GM18499 (cell line): ENCODE data around the gene GABBR2.
"Not testable (repeated sequence)": the region's sequence is repeated elsewhere in the genome, so short reads cannot be mapped to it uniquely, and the experiment has no call there.

Source experiments
- ATAC-seq: cut with Tn5 transposase; IDR thresholded peaks from one replicate; pipeline ENCODE4 v1.9.1; 2021; ENCODE audit warnings: moderate number of reproducible peaks; ENCODE audit not compliant: insufficient read depth, unreplicated experiment

The GABBR2 gene

GRCh38 chr9:98289614-98290201 is 419.0 kb downstream of the GABBR2 start:
- ATAC-seq, result no peak

GRCh38 chr9:98288881-98289280 is 419.9 kb downstream of the GABBR2 start:
- ATAC-seq, result no peak

- no peak for ATAC-seq
Observed at GRCh38 chr9:98287384-98287783, 421.4 kb downstream of the GABBR2 start.

GRCh38 chr9:98285446-98285845 is 423.3 kb downstream of the GABBR2 start:
- ATAC-seq, result no peak

- ATAC-seq, result no peak
Observed at GRCh38 chr9:98284754-98285153, 424.0 kb downstream of the GABBR2 start.

DNA sequence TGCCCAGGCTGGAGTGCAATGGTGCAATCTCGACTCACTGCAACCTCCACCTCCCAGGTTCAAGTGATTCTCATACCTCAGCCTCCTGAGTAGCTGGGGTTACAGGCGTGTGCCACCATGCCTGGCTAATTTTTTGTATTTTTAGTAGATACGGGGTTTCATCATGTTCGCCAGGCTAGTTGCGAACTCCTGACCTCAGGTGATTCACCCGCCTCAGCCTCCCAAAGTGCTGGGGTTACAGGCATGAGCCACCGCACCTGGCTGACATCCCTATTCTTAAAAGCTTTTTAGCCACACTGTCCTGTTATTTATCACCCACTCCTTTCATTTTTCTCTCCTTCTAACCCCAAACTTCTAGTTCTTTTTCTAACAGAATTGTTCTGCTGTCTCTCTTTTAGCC is 425.6 kb downstream of the GABBR2 start:
- ATAC-seq, result not testable (repeated sequence)

- ATAC-seq, result no peak
Observed at GRCh38 chr9:98281281-98281680, 427.5 kb downstream of the GABBR2 start.

DNA sequence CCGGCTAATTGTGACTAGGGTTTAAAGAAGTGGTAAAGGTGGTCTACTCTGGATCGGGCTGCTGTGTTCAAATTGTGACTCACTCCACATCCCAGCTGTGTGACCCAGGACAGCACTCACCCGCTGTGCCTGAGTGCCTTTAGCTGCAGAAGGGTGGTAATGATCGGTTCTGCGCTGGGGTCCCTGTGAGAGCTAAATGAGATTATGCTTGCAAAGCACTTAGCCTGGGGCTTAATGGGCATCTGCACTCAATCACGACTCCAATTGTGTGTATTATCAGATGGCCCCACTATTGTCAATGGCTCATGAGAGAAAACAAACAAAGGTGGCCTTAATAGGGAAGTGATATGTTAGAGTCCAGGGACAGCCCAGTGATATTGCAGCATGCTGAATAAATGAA is 428.2 kb downstream of the GABBR2 start:
- no peak for ATAC-seq

GRCh38 chr9:98280162-98280561 is 428.6 kb downstream of the GABBR2 start:
- no peak for ATAC-seq

GRCh38 chr9:98276907-98277469 is 431.7 kb downstream of the GABBR2 start:
- no peak for ATAC-seq

GRCh38 chr9:98275159-98275558 is 433.6 kb downstream of the GABBR2 start:
- ATAC-seq, result no peak

- ATAC-seq, result no peak
Observed at GRCh38 chr9:98272083-98272482, 436.7 kb downstream of the GABBR2 start.

- no peak for ATAC-seq
Observed at GRCh38 chr9:98271479-98271878, 437.3 kb downstream of the GABBR2 start.

DNA sequence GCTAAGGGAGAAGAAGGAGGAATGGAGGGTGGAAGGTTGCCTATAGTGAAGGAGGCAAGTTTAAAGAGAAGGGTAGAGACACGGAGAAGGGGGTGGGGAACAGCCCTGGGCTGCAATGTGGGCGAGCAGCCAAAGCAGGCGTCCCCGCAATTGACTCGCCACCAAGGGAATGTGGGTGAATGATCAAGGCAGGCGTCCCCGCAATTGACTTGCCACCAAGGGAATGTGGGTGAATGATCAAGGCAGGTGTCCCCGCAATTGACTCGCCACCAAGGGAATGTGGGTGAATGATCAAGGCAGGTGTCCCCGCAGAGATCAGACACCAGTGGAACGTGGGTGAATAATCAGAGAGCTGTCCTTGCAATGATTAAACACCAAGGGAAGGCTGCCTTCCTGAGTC is 438.5 kb downstream of the GABBR2 start:
- ATAC-seq, result not testable (repeated sequence)

DNA sequence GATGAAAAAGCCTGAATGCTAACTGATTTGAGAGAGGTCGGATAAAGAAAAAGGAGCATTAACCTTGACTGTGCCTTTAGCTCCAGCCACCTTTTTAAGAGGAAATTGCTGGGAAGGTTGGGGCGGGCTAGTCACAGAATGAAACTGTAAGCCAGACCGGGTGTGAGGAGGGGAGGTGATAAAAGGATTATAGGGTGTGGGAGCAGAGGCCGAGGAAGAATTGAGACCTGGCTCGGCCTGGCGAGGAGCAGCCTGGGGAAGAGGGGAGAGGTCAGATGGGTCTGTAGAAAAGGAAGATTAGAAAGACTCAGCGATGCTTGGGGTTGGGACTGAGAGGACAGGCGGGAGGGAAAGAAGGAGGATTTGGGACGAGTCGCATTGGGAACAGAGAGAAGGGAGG is 439.1 kb downstream of the GABBR2 start:
- ATAC-seq, result not testable (repeated sequence)

DNA sequence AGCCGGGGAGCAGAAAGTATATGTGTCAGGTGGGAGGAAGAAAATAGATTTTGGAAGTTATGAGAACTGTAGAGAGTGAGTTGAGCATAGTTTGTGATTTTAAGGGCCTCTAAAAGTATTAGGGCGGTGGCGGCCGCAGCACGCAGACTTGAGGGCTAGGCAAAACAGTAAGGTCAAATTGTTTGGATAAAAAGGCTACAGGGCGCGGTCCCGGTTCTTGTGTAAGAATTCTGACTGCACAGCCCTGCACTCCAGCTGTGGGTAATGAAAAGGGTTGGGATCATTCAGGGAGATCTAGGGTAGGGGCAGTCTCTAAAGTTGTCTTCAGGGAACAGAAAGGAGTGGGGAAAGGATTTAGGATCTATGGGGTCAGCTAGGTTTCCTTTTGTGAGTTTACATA is 441.2 kb downstream of the GABBR2 start:
- ATAC-seq, result not testable (repeated sequence)

DNA sequence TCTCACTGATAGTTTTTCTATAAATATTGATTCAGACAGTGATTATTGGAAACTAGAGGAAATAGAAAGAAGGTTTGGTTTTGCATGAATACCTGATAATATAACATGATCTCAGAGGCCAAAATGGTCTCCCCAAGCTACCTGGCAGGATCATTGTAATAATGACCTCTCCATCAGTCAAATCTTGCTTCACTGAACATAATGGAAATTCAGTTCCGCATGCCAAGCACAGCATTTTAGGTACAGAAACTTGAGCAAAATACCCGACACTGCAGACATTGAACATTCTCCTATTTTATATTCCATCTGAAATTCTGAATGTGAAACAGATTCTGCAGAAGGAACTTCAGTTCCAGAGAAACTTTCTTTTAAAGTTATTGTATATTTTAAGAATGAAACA is 444.2 kb downstream of the GABBR2 start:
- ATAC-seq, result no peak

GRCh38 chr9:98263482-98264357 is 445.0 kb downstream of the GABBR2 start:
- no peak for ATAC-seq

- ATAC-seq, result no peak
Observed at GRCh38 chr9:98263080-98263479, 445.7 kb downstream of the GABBR2 start.

DNA sequence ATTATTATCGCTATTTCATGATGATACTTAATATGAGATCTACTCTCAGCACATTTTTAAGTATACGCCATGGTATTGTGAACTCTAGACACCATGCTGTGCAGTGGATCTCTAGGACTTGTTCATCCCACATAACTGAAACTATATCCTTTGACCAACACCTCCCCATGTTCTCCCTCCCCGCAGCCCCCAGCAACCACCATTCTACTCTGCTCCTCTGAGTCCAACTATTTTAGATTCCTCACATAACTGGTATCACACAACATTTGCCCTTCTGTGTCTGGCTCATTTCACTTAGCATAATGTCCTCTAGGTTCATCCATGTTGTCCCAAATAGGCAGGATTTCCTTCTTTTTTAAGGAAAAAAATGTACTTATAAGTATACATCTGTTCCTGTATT is 446.7 kb downstream of the GABBR2 start:
- no peak for ATAC-seq

DNA sequence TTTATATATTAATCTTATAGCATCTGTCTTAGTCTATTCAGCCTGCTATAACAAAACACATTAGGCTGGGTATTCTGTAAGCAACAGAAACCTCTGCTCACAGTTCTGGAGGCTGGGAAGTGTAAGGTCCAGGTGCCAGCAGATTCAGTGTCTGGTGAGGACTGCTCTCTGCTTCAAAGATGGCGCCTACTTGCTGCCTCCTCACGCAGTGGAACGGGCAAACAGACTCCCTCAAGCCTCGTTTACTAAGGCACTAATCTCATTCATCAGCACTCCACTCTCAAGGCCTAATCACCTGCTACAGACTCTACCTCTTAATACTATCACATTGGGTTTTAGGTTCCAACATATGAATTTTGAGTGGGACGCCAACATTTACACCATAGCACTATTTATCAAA is 448.1 kb downstream of the GABBR2 start:
- ATAC-seq, result no peak

- ATAC-seq, result no peak
Observed at GRCh38 chr9:98259791-98260190, 448.9 kb downstream of the GABBR2 start.
